Measurements from ENCODE around the gene CEP41.

CEP41 gene

GRCh38 chr7:130418306-130418705 lies 22.5 kb downstream of the CEP41 start:
- DNase-seq (ENCODE audit: low spot score), result no peak

DNA sequence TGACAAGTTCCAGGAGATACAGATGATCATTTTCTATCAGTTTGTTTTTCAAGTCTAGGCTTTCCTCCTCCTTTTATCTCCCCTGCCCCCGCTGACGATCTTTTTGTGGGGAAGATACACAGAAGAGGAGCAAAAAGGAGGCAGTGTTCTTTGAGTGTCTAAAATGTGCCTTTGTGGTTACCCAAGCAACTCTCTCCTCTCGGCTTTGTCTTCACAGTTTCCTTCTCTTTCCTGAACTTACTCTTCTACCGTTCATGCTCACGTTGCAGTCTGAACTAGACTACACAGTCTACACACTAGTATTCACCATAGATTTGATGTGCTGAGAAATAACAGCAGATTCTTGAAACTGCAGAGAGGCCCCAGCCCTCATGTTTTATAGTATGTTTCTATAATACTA lies 23.6 kb downstream of the CEP41 start:
- no peak for DNase-seq (ENCODE audit: low spot score)

DNA sequence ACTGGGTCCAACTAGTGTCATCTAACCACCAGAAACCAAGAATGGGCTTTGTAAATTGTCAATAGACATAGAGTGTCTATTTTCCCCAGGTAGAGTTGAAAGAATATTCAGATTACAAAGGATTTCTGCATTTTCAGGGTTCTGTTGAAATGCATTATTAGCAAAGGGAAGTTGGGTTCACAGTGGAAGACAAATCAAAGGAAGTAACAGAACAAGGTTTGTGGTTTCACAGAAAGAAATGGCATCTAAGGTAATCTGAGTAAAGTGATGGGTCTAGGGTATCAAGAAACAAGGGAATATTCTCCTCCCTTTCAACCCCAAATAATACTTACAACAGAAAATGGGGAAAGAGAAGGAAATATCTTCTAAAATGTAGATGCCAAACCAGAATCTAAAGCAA lies 25.8 kb downstream of the CEP41 start:
- DNase-seq (ENCODE audit: low spot score), result no peak

DNA sequence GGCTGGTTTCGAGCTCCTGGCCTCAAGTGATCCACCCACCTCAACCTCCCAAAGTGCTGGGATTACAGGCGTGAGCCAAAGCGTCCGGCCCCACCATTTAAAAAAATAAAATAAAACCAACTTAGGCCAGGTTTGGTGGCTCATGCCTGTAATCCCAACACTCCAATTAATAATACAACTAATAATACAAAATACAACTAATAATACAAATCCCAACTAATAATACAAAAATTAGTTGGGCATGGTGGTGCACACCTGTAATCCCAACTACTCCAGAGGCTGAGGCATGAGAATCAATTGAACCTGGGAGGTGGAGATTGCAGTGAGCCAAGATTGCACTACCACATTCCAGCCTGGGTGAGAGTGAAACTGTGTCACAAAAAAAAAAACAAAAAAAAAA lies 27.6 kb downstream of the CEP41 start:
- DNase-seq (ENCODE audit: low spot score), result no peak

DNA sequence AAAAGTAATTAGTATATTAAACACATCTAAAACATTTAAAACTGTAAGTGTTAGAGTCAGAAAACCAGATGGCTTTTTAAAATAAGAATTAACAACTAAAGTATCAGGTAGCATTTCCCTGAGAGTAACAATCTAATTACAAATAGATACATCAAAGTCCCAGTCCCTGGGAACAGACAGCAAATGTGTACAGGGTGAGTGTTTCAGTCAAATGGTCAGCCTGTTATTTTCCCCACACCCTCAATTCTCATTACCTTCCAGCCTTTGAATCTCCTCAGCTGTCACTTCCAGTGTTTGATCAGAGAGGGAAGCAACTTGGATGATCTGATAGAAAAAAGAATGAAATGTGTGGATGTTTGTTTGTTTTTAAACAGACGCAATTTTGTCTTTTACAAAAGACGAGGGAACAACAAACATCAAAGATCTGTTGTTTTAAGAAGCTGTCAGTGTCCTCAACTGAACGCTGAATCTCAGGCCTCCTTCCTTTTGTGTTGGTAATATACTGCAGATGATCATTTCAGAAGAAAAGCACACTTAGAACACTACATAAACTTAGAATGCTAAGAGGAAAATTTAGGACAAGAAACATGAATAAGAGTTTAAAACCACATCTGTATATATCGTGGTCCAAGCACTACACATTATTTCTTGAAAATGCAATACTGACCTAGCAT lies 29.8 kb downstream of the CEP41 start:
- DNase-seq (ENCODE audit: low spot score), result no peak

DNA sequence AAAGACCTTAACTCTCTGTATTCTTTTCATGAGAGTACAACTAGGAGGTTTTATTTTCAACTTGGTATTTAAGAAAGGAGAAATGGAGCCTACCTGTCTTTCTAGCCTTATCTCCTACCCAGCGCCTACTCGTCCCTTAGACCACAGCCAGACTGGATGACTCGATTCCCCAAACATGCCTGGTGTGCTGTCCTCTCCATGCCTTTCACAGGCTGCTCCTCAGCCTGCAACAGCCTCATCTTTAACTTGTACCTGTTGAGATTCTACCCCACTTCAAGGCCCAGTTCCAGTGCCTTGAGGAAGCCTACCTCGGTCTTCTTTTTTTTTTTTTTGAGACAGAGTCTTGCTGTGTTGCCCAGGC lies 31.1 kb downstream of the CEP41 start:
- no peak for DNase-seq (ENCODE audit: low spot score)

- no peak for DNase-seq (ENCODE audit: low spot score)
These were observed 31.6 kb downstream of the CEP41 start for GRCh38 chr7:130409067-130409711.

- no peak for DNase-seq (ENCODE audit: low spot score)
These were observed 35.8 kb downstream of the CEP41 start for GRCh38 chr7:130405003-130405402.

DNA sequence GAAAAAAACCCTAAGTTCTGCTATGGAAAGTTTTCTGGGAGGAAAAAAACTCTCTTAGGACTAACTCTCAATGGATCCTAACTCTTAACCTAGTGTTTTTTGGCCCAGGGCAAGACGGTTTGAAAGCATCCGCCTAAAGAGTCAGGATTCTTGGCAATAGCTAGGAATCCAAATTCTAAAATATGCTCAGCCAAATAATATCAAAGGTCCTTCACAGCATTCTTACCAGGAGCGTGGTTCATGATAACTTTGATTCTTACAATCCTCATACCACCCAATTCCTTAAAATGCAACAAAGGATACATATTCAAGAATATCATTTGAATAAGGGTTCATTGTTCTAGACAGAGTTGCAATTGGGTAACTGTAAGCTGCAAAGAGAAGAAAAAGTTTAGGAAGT lies 39.2 kb downstream of the CEP41 start:
- no peak for DNase-seq (ENCODE audit: low spot score)

GRCh38 chr7:130401101-130401500 lies 39.7 kb downstream of the CEP41 start:
- DNase-seq (ENCODE audit: low spot score), result no peak

DNA sequence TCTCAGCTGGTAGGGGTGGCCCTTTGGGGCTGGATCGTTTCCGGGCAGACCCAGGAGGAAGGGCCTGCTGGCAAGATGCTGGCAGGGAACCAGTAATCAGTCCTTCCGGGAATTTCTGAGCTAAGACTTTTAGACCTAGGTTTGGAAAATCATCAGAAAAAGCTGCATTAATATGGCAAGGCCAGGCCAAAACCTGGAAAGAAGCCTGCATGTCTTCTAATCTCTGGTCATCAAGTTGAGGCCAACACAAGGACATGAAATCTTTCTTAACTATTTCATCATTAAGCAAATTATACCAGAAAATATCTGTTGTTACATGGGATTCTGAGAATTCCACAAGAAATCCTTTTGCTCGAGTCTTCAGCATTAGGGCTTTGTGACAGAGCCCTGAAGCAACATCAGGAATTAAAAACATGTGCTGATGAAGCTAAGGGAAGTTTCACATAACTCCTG lies 40.7 kb downstream of the CEP41 start:
- no peak for DNase-seq (ENCODE audit: low spot score)

DNA sequence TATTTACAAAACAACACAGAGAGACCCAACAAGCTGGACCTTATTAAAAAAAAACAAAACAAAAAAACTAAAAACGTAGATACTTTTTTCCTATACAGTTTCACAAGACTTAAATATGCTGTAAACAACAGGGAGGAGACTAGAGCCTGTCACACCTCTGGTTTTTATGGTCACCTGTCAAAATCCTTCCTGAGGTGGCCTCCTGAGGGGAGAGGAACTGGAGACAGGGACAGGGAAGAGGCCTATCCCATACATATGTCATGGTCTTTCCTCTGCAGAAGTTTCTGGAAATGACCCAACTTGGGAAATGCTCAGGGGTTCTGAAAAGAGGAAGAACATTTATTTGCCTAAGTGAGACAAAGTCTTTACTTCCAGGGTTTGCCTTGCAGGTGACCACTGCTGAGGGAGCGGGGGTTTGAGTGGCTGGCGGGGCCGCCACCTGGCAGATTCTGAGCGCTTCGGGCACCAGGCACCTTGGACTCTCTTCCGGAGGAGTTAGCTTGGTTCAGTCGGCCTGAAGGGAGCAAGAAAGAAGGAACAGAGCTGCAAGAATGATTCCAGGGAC lies 42.2 kb downstream of the CEP41 start:
- DNase-seq (ENCODE audit: low spot score), result no peak

DNA sequence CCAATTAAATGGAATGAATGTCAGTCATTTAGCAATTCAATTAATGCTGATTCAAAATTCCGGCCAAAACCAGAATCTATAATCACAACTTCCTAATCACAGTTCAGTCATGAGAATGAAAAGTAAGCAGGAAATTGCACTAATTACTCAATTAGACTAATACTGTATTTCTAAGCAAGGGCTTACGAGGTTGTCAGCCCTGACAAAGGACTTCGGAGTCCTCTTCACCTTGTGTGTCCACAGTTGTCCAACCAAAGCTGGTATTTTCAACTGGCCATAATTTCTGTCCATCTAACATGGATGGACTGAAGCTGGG lies 43.1 kb downstream of the CEP41 start:
- no peak for DNase-seq (ENCODE audit: low spot score)

DNA sequence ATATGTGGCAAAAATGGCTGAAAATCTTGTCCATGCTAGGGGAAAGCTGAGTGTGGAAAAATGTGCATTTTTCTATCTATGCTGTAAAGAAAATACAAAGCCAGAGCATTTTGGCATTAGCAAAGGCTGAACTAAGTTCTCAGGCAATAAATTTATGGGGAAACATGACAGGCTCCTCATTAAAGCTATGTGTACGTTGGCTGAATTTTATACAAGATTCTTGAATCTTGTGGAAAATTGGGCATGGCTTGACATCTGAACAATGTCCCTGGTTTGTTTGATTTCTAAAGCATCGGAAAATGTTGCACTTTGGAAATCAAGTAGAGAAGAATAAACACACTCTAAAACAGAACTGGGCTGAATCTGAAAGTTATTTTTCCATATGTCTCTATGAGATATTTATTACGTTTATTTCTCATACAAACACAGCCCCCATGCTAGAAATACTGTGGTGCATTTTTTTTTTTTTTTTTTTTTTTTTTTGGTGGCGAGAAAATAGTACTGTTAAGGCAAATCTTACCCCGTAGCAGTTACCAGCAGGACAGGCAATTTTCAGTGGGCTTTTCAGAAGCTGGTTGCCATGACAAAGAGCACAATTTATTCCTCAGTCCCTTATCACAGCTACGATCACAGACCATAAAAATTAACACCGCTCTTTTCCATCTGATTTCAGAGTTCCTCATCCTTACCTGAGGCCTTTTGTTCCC lies 43.6 kb downstream of the CEP41 start:
- DNase-seq (ENCODE audit: low spot score), result no peak

GRCh38 chr7:130396109-130396508 lies 44.7 kb downstream of the CEP41 start:
- DNase-seq (ENCODE audit: low spot score), result no peak

- no peak for DNase-seq (ENCODE audit: low spot score)
These were observed 45.4 kb downstream of the CEP41 start for GRCh38 chr7:130395421-130395820.

GRCh38 chr7:130394421-130395195 lies 46.2 kb downstream of the CEP41 start:
- no peak for DNase-seq (ENCODE audit: low spot score)

DNA sequence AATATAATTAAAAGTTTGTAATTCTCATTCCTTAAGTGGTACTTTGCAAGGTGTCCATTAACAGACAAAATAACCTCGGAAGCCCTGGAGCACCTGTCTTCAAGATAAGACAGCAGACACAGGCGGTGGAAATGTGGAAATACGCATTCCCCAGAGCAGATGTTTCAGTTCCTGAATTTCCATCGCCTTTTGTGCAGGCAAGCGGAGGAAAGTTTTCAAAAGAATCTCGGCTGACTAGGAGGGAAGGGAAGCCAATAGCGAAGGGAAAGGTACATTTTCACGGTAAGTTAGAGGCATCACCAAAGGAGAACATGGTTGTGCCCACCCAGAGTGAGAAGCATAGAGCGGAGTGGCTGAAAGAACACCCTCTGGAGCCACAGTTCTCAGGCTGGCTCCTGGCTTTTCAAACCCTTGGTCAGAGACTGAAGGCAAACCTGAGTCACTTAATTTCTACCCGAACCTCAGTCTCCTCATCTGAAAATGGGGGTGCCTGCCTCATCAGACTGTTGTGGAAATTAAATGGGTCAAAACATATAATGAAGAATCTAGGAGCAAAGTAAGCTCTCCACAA lies 46.9 kb downstream of the CEP41 start:
- no peak for DNase-seq (ENCODE audit: low spot score)

DNA sequence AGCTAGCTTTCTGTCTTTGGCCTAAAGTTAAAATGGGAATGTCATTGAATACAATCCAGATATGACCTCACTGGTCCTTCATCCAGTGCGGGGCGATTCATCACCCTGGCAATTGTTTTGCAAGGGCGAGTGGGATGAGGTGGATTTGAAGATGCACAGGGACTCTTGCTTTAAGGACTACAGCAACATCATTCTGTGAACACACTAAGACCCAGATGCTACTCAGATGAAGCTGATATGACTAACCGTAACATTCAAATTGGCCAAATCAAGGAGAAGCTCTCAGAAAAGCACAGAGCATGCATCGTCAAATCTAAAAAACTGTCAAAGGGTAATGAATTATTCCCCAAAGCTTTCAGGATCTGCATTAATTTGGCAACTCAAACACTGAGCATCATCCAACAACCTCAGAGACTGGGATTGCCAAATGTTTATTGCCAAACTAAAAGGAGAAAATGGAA lies 47.7 kb downstream of the CEP41 start:
- DNase-seq (ENCODE audit: low spot score), result no peak

DNA sequence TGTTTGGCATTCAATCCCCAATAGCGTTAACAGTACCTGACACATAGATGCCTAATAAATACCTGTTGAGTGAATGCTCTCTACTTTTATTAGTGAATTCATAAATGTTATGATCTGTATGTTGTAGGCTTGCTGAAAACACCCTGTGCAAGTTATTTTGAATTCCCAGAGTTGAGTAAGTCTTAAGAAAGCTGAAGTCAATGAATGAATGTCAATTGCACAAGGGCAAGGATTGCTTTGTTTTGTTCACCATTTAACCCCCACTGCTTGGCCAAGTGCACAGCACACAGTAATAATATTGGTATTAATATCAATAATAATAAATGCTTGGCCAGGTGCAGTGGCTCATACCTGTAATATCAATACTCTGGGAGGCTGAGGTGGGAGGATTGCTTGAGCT lies 50.3 kb downstream of the CEP41 start:
- DNase-seq (ENCODE audit: low spot score), result no peak

DNA sequence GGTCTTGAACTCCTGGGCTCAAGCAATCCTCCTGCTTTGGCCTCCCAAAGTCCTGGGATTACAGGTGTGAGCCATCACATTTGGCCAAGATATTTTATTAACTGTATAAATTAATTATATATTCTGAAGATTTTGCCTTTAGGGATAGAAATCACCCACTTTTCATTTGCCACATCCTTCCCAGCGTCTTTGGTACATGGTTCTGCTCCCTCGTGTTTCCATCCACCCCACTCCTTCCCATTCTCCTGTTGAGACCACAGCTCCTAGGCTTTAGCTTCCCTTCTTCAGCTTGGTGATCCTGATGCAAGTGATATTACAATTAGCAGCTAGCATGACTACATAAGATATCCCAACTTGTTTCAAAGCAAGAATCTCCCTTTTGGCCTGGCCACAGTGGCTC lies 52.1 kb downstream of the CEP41 start:
- DNase-seq (ENCODE audit: low spot score), result no peak
